Measurements from ENCODE around the gene NELL1. TPM values are rescaled to one million over a fixed set of nuclear protein-coding genes. Genes with fewer than 3 reads are reported as not detected.

NELL1 gene
- total RNA-seq, 1 experiment from 2014 or later = not detected

DNA sequence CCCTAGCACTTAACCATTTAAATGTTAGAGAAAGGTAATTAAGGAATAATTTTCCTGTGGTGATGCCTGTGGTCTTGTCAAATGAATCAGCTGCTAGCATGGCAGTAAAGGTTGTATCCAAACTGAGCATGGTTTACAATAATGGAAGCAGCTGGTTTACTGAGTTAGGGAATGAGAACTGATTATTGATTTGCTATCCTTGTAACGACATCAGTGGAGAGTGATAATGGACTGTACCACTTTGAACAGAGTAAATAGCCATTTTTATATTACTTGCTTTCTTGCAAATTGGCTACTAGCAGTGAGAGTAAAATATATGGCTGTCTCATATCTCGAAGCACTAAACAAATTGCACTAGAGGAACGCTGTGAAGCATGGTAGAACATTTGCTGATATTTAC is 934.5 kb downstream of the NELL1 start:
- POLR2A ChIA-PET = no interaction called here
- Histone ChIP-seq H3K9me3 (no peaks in the 10 kb centered on the region), H3K36me3 (ENCODE audit: control insufficient read depth, insufficient read depth, low read length) (no peaks in the 10 kb centered on the region), H3K27me3 (replicated peaks; ENCODE audit: control insufficient read depth, insufficient read depth, low read length) (no peaks in the 10 kb centered on the region), H3K4me1 (no peaks in the 10 kb centered on the region), H3K4me3 (ENCODE audit: low read depth, low read length) (no peak overlapping the region)
- TF ChIP-seq, protein P1, sequence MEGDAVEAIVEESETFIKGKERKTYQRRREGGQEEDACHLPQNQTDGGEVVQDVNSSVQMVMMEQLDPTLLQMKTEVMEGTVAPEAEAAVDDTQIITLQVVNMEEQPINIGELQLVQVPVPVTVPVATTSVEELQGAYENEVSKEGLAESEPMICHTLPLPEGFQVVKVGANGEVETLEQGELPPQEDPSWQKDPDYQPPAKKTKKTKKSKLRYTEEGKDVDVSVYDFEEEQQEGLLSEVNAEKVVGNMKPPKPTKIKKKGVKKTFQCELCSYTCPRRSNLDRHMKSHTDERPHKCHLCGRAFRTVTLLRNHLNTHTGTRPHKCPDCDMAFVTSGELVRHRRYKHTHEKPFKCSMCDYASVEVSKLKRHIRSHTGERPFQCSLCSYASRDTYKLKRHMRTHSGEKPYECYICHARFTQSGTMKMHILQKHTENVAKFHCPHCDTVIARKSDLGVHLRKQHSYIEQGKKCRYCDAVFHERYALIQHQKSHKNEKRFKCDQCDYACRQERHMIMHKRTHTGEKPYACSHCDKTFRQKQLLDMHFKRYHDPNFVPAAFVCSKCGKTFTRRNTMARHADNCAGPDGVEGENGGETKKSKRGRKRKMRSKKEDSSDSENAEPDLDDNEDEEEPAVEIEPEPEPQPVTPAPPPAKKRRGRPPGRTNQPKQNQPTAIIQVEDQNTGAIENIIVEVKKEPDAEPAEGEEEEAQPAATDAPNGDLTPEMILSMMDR (IDR thresholded peaks at IDR 0.05; ENCODE audit: insufficient read depth in 1 of 2, low read depth in 1 of 2, low read length in 1 of 2, severe bottlenecking in 1 of 2, unreplicated experiment in 1 of 2) = no peak
- intact Hi-C loops (cut with micrococcal nuclease; ENCODE audit: unreplicated experiment) = no loop called here
- Mint-ChIP-seq H3K9me3 (ENCODE audit: unreplicated experiment) (no peaks in the 10 kb centered on the region), H3K27ac (ENCODE audit: unreplicated experiment) (no peak overlapping the region), H3K4me1 (ENCODE audit: low read depth, unreplicated experiment) (no peaks in the 10 kb centered on the region), H3K36me3 (ENCODE audit: insufficient read depth, unreplicated experiment) (no peaks in the 10 kb centered on the region), H3K4me3 (ENCODE audit: unreplicated experiment) (no peak overlapping the region), H3K27me3 (ENCODE audit: insufficient read depth, unreplicated experiment) (no peaks in the 10 kb centered on the region)
- no TSS peak for BruUV-seq (replicated peaks)
- CTCF ChIA-PET = no interaction called here
- no peak for DNase-seq

DNA sequence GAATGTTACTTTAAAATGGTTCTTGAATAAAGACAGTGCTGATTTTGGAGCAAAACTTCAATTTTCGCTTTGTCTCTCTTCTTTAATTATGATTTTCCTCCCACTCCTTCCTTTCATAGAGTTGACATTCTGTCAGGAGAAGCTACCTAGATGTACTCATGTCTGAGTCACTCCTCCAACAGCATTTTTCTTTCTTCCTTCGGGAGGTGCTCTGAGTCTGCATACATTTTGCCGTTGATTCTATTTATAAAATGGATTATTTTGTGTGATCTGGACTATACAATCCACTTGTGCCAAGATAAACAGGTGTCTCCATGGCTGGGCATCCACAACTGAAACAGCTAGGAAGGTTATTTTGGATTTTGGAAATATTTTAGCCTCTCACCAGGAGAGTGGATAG is 935.2 kb downstream of the NELL1 start:
- H3K27me3 ChIP-seq (replicated peaks; ENCODE audit: control insufficient read depth, insufficient read depth, low read length) = no peaks in the 10 kb centered on the region
- no TSS peak for BruUV-seq (replicated peaks)
- no peaks in the 10 kb centered on the region for H3K27me3 Mint-ChIP-seq (ENCODE audit: insufficient read depth, unreplicated experiment)
- no peak overlapping the region for H3K4me3 ChIP-seq (ENCODE audit: low read depth, low read length)
- DNase-seq = no peak
- no peaks in the 10 kb centered on the region for H3K4me1 ChIP-seq
- POLR2A ChIA-PET = no interaction called here
- no peak overlapping the region for H3K27ac Mint-ChIP-seq (ENCODE audit: unreplicated experiment)
- H3K4me3 Mint-ChIP-seq (ENCODE audit: unreplicated experiment) = no peak overlapping the region
- H3K9me3 Mint-ChIP-seq (ENCODE audit: unreplicated experiment) = no peaks in the 10 kb centered on the region
- no peaks in the 10 kb centered on the region for H3K9me3 ChIP-seq
- H3K36me3 ChIP-seq (ENCODE audit: control insufficient read depth, insufficient read depth, low read length) = no peaks in the 10 kb centered on the region
- H3K36me3 Mint-ChIP-seq (ENCODE audit: insufficient read depth, unreplicated experiment) = no peaks in the 10 kb centered on the region
- TF ChIP-seq, protein P1 (IDR thresholded peaks at IDR 0.05; ENCODE audit: insufficient read depth in 1 of 2, low read depth in 1 of 2, low read length in 1 of 2, severe bottlenecking in 1 of 2, unreplicated experiment in 1 of 2) = no peak
- H3K4me1 Mint-ChIP-seq (ENCODE audit: low read depth, unreplicated experiment) = no peaks in the 10 kb centered on the region
- intact Hi-C loops (cut with micrococcal nuclease; ENCODE audit: unreplicated experiment) = no loop called here
- CTCF ChIA-PET = no interaction called here

DNA sequence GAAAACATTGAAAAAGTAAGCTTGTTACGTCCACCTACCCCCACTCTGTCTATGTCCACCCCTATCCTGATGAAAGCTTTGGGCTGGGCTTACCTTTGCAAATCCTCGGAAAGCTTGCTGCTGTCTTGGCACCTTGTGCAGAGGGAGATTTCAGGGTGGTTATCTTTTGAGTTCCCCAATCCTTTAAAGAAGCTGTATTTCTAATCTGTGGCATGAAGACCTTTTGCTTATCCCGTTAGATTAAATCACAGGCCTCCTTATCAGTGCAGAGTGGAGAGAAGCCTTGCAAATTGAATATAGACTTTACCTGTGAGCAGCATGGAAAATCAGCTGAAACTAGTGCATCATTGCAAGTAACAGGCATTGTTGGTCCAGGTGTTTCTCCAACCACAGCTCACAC is 942.9 kb downstream of the NELL1 start:
- Mint-ChIP-seq H3K4me1 (ENCODE audit: low read depth, unreplicated experiment) (no peaks in the 10 kb centered on the region), H3K4me3 (ENCODE audit: unreplicated experiment) (no peak overlapping the region), H3K36me3 (ENCODE audit: insufficient read depth, unreplicated experiment) (no peaks in the 10 kb centered on the region), H3K27me3 (ENCODE audit: insufficient read depth, unreplicated experiment) (no peaks in the 10 kb centered on the region), H3K9me3 (ENCODE audit: unreplicated experiment) (no peaks in the 10 kb centered on the region), H3K27ac (ENCODE audit: unreplicated experiment) (no peak overlapping the region)
- H3K4me1 ChIP-seq = no peaks in the 10 kb centered on the region
- BruUV-seq (replicated peaks) = no TSS peak
- ChIA-PET CTCF (no interaction called here), POLR2A (no interaction called here)
- H3K4me3 ChIP-seq (ENCODE audit: low read depth, low read length) = no peak overlapping the region
- intact Hi-C loops (cut with micrococcal nuclease; ENCODE audit: unreplicated experiment) = no loop called here
- TF ChIP-seq, protein P1 (IDR thresholded peaks at IDR 0.05; ENCODE audit: insufficient read depth in 1 of 2, low read depth in 1 of 2, low read length in 1 of 2, severe bottlenecking in 1 of 2, unreplicated experiment in 1 of 2) = no peak
- H3K27me3 ChIP-seq (replicated peaks; ENCODE audit: control insufficient read depth, insufficient read depth, low read length) = no peaks in the 10 kb centered on the region
- no peaks in the 10 kb centered on the region for H3K36me3 ChIP-seq (ENCODE audit: control insufficient read depth, insufficient read depth, low read length)
- DNase-seq = no peak
- H3K9me3 ChIP-seq = no peaks in the 10 kb centered on the region

All from Caco-2 (cell line).